Breast epithelium (tissue), 4 donors: ENCODE measurements around the gene CPA1. TPM values are rescaled to one million over a fixed set of nuclear protein-coding genes. Genes with fewer than 3 reads are reported as not detected.
A peak's percentile ranks its signal among the peaks of the same experiment; 100 is the strongest.
"Not testable (repeated sequence)": the region's sequence is repeated elsewhere in the genome, so short reads cannot be mapped to it uniquely, and the experiment has no call there.

Experiments used
- DNase-seq, 2 donors: peaks; one replicate each; pipeline ENCODE4 v3.0.0-alpha.2; 2019; ENCODE audit warnings: low spot score in 2 of 2
- H3K27ac ChIP-seq, 2 donors: fragments of 200-600 bp; sonication (generic) in 1 of 2; one replicate each; pipeline ENCODE4 v1.5.1; 2016 to 2019; ENCODE audit warnings: mild to moderate bottlenecking in 1 of 2
- H3K27me3 ChIP-seq, 2 donors: fragments of 200-600 bp; sonication (generic) in 1 of 2; one replicate each; pipeline versions ENCODE4 v1.5.1 to v1.6.0; 2017 to 2019; ENCODE audit warnings: control low read depth in 1 of 2, mild to moderate bottlenecking in 1 of 2
- H3K36me3 ChIP-seq: fragments of 200-600 bp; one replicate; pipeline ENCODE4 v1.5.1; 2019
- H3K4me1 ChIP-seq, 2 donors: fragments of 200-600 bp; sonication (generic); one replicate each; pipeline ENCODE4 v1.5.1; 2016 to 2019; ENCODE audit warnings: control low read depth in 1 of 2
- H3K4me3 ChIP-seq, 3 donors: fragments of 200-600 bp; sonication (generic); 1 replicate in 2 of 3; 2 replicates in 1 of 3; pipeline ENCODE4 v1.5.1; 2016 to 2019; ENCODE audit warnings: mild to moderate bottlenecking in 3 of 3, moderate library complexity in 2 of 3
- H3K9me3 ChIP-seq, 2 donors: fragments of 200-600 bp; sonication (generic) in 1 of 2; one replicate each; pipeline ENCODE4 v1.5.1; 2016 to 2019; ENCODE audit warnings: control low read depth in 1 of 2
- POLR2A ChIP-seq: fragments of 450-650 bp; IDR thresholded peaks from one replicate; pipeline ENCODE4 v1.6.1; 2016; ENCODE audit warnings: antibody characterized with exemption, mild to moderate bottlenecking, moderate library complexity
- POLR2AphosphoS5 ChIP-seq, 3 donors: sonication (generic); formaldehyde crosslinking; IDR thresholded peaks; one replicate each; pipeline ENCODE4 v1.6.1; 2017; ENCODE audit warnings: antibody characterized with exemption in 3 of 3
- intact Hi-C: fragments of 100-400 bp; cut with DNase I; formaldehyde crosslinking; loops from one replicate; pipeline ENCODE4 v1.15.1; 2023; ENCODE audit warnings: low total_unique reads
- total RNA-seq, 3 donors: library from RNA; depleted of rRNA; stranded (reverse); fragments of >200 nt; gene quantifications; one replicate each; pipeline ENCODE4 v1.1.0, GENCODE V29; 2016
- TF ChIP-seq, protein P1 (sequence below), 3 donors: fragments of 450-650 bp; IDR thresholded peaks; one replicate each; pipeline ENCODE4 v1.5.1; 2016 to 2017; ENCODE audit warnings: antibody characterized with exemption in 3 of 3, mild to moderate bottlenecking in 3 of 3, moderate library complexity in 3 of 3

Gene CPA1
- total RNA-seq, 3 donors from 2014 or later = 0.73 to 0.96 TPM; not detected in 1

DNA sequence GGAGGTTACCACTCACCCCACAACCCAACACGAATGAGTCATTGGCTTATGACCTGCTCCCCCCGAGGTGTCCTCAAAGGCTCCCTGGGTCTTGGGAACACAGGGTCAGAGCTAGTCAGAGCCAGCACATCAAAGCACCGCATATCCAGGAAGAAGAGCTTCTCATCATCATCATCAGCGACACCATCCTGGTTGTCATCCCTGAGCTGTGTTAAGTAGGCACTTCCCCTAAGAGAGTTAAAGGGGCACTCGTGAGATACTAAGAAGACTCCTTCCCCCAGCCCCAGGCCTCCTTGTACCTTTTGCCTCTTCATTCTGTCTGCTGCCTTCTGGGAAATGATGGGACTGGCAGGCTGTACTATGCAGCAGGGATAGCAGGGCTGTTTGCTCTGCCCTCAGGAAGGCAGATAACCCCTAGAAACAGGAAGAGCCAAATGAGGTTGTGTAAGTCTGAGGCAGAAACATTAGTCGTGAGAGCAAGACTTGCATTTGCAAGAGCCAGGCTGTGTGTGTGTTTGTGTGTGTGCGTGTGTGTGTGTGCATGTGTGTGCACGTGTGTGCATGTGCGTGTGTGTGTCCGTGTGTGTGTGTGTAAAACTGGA, 11.1 kb upstream of the CPA1 start:
- TF ChIP-seq POLR2AphosphoS5 (IDR thresholded peaks at IDR 0.05) = peak in 1 of 3 donors; percentile 15
- TF ChIP-seq, protein P1, sequence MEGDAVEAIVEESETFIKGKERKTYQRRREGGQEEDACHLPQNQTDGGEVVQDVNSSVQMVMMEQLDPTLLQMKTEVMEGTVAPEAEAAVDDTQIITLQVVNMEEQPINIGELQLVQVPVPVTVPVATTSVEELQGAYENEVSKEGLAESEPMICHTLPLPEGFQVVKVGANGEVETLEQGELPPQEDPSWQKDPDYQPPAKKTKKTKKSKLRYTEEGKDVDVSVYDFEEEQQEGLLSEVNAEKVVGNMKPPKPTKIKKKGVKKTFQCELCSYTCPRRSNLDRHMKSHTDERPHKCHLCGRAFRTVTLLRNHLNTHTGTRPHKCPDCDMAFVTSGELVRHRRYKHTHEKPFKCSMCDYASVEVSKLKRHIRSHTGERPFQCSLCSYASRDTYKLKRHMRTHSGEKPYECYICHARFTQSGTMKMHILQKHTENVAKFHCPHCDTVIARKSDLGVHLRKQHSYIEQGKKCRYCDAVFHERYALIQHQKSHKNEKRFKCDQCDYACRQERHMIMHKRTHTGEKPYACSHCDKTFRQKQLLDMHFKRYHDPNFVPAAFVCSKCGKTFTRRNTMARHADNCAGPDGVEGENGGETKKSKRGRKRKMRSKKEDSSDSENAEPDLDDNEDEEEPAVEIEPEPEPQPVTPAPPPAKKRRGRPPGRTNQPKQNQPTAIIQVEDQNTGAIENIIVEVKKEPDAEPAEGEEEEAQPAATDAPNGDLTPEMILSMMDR (IDR thresholded peaks at IDR 0.05) = no peak
- Histone ChIP-seq H3K27ac (peak overlapping the region; percentile 71 to 78), H3K4me3 (no peak overlapping the region), H3K27me3 (no peaks in the 10 kb centered on the region), H3K9me3 (no peaks in the 10 kb centered on the region), H3K36me3 (no peaks in the 10 kb centered on the region), H3K4me1 (peaks cover 12 to 30% of the 10 kb centered on the region in 2 donors)
- intact Hi-C loops = no loop called here
- DNase-seq = no peak

DNA sequence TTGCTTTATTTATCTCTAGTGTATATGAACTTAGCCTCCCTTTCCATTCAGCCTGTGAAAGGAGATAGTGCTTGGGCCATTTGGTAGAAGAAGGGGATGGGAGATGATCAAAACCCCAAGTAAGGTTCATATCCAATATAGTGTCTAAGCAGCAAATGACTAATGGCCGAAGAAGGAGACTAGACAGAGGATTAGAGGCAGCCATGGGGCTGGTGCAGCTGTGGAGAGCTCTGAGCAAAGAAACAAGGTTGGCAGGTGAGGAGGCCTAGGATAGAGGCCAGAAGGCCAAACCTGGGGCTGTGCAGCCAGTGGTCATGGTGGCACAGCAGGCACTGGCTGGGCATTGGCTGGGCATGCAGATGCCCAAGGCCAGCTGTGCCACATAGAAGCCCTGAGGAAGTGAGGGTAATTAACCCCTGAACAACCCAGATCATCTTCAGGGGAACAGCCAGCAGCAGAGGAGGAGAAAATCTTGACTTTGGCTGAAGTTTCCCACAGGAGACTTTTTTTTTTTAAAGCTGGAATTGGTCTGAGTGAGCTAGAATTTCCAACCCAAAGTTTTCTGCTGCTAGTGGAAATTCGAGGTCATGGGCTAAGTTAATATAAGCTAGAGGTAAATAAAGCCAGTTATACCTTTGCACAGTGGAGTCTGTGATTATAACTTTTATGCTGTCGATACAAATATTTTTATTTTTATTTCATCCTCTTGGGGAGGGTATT, 10.3 kb upstream of the CPA1 start:
- Histone ChIP-seq H3K27ac (peak overlapping the region; percentile 71 to 78), H3K4me3 (no peak overlapping the region), H3K9me3 (no peaks in the 10 kb centered on the region), H3K36me3 (no peaks in the 10 kb centered on the region), H3K4me1 (peaks cover 17 to 30% of the 10 kb centered on the region in 2 donors), H3K27me3 (no peaks in the 10 kb centered on the region)
- no peak for DNase-seq
- TF ChIP-seq POLR2A (no peak), POLR2AphosphoS5 (IDR thresholded peaks at IDR 0.05) (no peak)
- TF ChIP-seq, protein P1 (IDR thresholded peaks at IDR 0.05) = no peak
- intact Hi-C loops = no loop called here

DNA sequence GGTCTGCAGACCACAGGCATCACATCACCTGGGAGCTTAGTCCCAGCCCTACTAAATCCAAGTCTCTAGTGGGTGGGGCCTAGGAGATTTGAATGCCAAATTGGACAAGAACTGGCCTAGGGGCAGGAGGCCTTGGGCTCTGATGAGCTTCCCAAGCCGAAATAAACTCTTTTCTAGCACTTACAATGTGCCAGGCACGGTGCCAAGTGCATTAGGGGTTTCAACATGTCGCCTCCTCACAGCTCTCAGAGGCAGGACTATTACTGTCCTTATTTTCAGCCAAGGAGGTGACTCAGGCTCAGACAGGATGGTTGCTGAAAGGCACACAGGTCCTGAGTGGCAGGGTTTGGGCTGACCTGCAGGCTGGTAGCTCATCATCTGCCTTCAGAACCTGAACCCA, 9.2 kb upstream of the CPA1 start:
- no peaks in the 10 kb centered on the region for H3K36me3 ChIP-seq
- H3K4me3 ChIP-seq = no peak overlapping the region
- H3K4me1 ChIP-seq = peaks cover 17 to 30% of the 10 kb centered on the region in 2 donors
- TF ChIP-seq POLR2A = no peak
- TF ChIP-seq POLR2AphosphoS5 (IDR thresholded peaks at IDR 0.05) = no peak
- TF ChIP-seq, protein P1 (IDR thresholded peaks at IDR 0.05) = no peak
- DNase-seq = no peak
- intact Hi-C loops = no loop called here
- H3K9me3 ChIP-seq = no peaks in the 10 kb centered on the region
- no peaks in the 10 kb centered on the region for H3K27me3 ChIP-seq
- peak overlapping the region; percentile 81 to 96 for H3K27ac ChIP-seq

DNA sequence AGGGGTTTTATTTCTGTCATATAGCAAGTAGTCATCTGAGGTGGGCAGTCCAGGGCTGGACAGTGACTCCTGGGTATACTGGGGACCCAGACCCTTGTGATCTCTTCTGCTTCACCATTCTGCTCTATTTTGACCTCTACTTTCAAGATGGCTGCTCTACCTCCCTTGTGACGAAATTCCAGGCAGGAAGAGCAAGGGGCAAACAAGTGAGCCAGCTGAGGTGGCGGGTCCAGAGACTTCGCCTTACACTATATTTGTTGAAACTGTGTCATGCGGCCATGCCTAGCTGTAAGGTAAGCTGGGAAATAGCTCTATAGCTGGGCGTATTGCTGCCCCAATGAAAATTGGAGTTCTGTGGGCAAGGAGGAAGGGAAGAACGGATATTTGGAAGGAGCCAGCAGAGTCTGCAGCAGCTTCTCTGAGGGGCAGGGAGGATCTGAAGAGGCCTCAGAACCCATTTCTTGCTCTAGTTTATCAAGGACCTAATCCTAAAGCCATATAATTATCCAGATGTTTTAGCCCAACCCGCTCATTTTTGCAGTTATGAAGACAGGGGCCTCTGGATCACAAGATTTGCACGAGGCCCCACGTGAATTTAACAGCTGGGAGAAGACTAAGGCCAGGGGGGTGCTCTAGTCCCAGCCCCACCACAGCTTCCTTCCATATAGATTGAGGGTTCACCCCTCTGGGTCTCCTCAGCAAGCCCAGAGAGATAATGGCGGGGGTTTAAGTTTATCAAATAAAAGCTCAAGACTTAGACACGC, 7.7 kb upstream of the CPA1 start:
- no peak for DNase-seq
- TF ChIP-seq POLR2AphosphoS5 (IDR thresholded peaks at IDR 0.05) (no peak), POLR2A (no peak)
- TF ChIP-seq, protein P1 (IDR thresholded peaks at IDR 0.05) = no peak
- H3K27me3 ChIP-seq = no peaks in the 10 kb centered on the region
- H3K27ac ChIP-seq = peak overlapping the region; percentile 74 to 96
- intact Hi-C loops = no loop called here
- peaks cover 17 to 30% of the 10 kb centered on the region in 2 donors for H3K4me1 ChIP-seq
- H3K9me3 ChIP-seq = no peaks in the 10 kb centered on the region
- no peaks in the 10 kb centered on the region for H3K36me3 ChIP-seq
- H3K4me3 ChIP-seq = no peak overlapping the region

DNA sequence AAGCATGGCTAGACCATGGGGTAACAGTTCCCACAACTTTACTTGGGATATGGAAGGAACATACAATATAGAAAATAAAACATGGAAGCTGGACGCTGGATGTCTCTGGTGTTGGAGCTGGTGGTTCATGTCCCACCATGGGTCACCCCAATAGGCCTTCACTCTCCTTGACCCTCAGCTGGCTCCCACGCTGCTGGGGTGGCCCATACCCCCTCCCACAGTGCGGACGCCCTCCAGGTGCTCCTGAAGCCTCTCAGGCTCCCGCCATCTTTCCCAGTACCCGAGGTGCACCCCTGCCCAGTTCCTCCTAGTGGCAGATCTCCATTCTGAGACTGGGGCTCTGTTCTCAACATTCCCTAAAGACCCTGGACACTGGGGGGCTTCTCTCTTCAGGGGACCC, 5.8 kb upstream of the CPA1 start:
- Histone ChIP-seq H3K27ac (peak overlapping the region; percentile 93 to 96), H3K27me3 (no peaks in the 10 kb centered on the region), H3K4me3 (no peak overlapping the region), H3K9me3 (no peaks in the 10 kb centered on the region), H3K36me3 (no peaks in the 10 kb centered on the region), H3K4me1 (peaks cover 14 to 22% of the 10 kb centered on the region in 2 donors)
- TF ChIP-seq, protein P1 (IDR thresholded peaks at IDR 0.05) = no peak
- TF ChIP-seq POLR2A = no peak
- no peak for DNase-seq
- intact Hi-C loops = no loop called here

DNA sequence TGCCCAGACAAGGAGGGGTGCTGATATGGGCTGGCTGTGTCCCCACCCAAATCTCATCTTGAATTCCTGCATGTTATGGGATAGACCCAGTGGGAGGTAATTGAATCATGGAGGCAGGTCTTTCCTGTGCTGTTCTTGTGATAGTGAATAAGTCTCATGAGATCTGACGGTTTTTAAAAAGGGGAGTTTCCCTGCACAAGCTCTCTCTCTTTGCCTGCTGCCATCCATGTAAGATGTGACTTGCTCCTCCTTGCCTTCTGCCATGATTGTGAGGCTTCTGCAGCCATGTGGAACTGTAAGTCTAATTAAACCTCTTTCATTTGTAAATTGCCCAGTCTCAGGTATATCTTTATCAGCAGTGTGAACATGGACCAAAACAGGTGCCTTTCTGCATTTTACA, 3.8 kb upstream of the CPA1 start:
- DNase-seq, intact Hi-C loops, H3K27ac ChIP-seq, H3K9me3 ChIP-seq, H3K4me3 ChIP-seq, H3K36me3 ChIP-seq, H3K27me3 ChIP-seq: not testable (repeated sequence)
- peaks cover 14 to 18% of the 10 kb centered on the region in 2 donors for H3K4me1 ChIP-seq
